NCI-H2107 treated with DMSO at 0.1 percent for 48 hours (cell line): ENCODE measurements around the gene PIAS3.
"Not testable (repeated sequence)": the region's sequence is repeated elsewhere in the genome, so short reads cannot be mapped to it uniquely, and the experiment has no call there.

Experiments used
- DNase-seq: peaks from one replicate; lab custom pipeline; 2025; ENCODE audit not compliant: unreplicated experiment; lab: John Stamatoyannopoulos, UW

PIAS3 gene

GRCh38 chr1:145877923-145878486 lies 19.1 kb upstream of the PIAS3 start:
- DNase-seq = no peak

GRCh38 chr1:145874646-145875045 lies 15.8 kb upstream of the PIAS3 start:
- DNase-seq = no peak

GRCh38 chr1:145871994-145872924 lies 13.4 kb upstream of the PIAS3 start:
- DNase-seq = no peak

- DNase-seq = no peak
These were observed 9.4 kb upstream of the PIAS3 start for GRCh38 chr1:145868232-145868631.

- no peak for DNase-seq
These were observed 4.6 kb upstream of the PIAS3 start for GRCh38 chr1:145863282-145864018.

- DNase-seq = peak; percentile 75
These were observed 676 bp upstream of the PIAS3 start for GRCh38 chr1:145859491-145860023.

GRCh38 chr1:145858238-145858900 lies 512 bp downstream of the PIAS3 start:
- DNase-seq = no peak

- no peak for DNase-seq
These were observed 1.7 kb downstream of the PIAS3 start for GRCh38 chr1:145857170-145857569.

GRCh38 chr1:145855426-145855948 lies 3.4 kb downstream of the PIAS3 start:
- DNase-seq = no peak

- DNase-seq = no peak
These were observed 9.3 kb downstream of the PIAS3 start for GRCh38 chr1:145849356-145850160.

GRCh38 chr1:145847827-145848226 lies 11.1 kb downstream of the PIAS3 start:
- no peak for DNase-seq

GRCh38 chr1:145846201-145846612 lies 12.7 kb downstream of the PIAS3 start:
- no peak for DNase-seq

GRCh38 chr1:145845514-145846161 lies 13.2 kb downstream of the PIAS3 start, which contains the start of gene NUDT17:
NUDT17 (plus strand) TSS chr1:145845630; CDS start chr1:145845641, 11 bp downstream.
- DNase-seq = peak; percentile 82

GRCh38 chr1:145845144-145845513 lies 13.8 kb downstream of the PIAS3 start:
- peak; percentile 82 for DNase-seq

- no peak for DNase-seq
These were observed 15.8 kb downstream of the PIAS3 start for GRCh38 chr1:145843031-145843430.

GRCh38 chr1:145837656-145838055 lies 21.2 kb downstream of the PIAS3 start:
- DNase-seq = no peak

GRCh38 chr1:145830810-145831209 lies 28.1 kb downstream of the PIAS3 start:
- DNase-seq = not testable (repeated sequence)

- DNase-seq = no peak
These were observed 30.4 kb downstream of the PIAS3 start for GRCh38 chr1:145828367-145829026.

- no peak for DNase-seq
These were observed 30.9 kb downstream of the PIAS3 start for GRCh38 chr1:145827966-145828365.
